CD4-positive, alpha-beta T cell treated with Interleukin-15 for 1 hour (primary cell): Measurements from ENCODE around the gene LDLRAD4.

Experiments used
- DNase-seq: peaks from one replicate; pipeline ENCODE4 v3.0.0-alpha.2; 2020

LDLRAD4 gene

GRCh38 chr18:13527730-13528129, 309.2 kb downstream of the LDLRAD4 start:
- DNase-seq, result no peak

GRCh38 chr18:13528739-13529392, 310.3 kb downstream of the LDLRAD4 start:
- no peak for DNase-seq

GRCh38 chr18:13530033-13530878, 311.7 kb downstream of the LDLRAD4 start:
- DNase-seq, result no peak

- no peak for DNase-seq
These were observed 312.4 kb downstream of the LDLRAD4 start for GRCh38 chr18:13530879-13531387.

GRCh38 chr18:13531681-13532325, 313.2 kb downstream of the LDLRAD4 start:
- no peak for DNase-seq

- DNase-seq, result no peak
These were observed 314.0 kb downstream of the LDLRAD4 start for GRCh38 chr18:13532406-13533075.

- no peak for DNase-seq
These were observed 316.1 kb downstream of the LDLRAD4 start for GRCh38 chr18:13534631-13535030.

GRCh38 chr18:13536578-13536977, 318.0 kb downstream of the LDLRAD4 start:
- no peak for DNase-seq

- no peak for DNase-seq
These were observed 318.6 kb downstream of the LDLRAD4 start for GRCh38 chr18:13537022-13537780.

- no peak for DNase-seq
These were observed 320.1 kb downstream of the LDLRAD4 start for GRCh38 chr18:13538630-13539029.

GRCh38 chr18:13539050-13539449, 320.5 kb downstream of the LDLRAD4 start:
- DNase-seq, result peak; percentile 78

GRCh38 chr18:13539843-13540476, 321.4 kb downstream of the LDLRAD4 start:
- DNase-seq, result no peak

- peak; percentile 45 for DNase-seq
These were observed 322.1 kb downstream of the LDLRAD4 start for GRCh38 chr18:13540477-13541182.

- no peak for DNase-seq
These were observed 323.3 kb downstream of the LDLRAD4 start for GRCh38 chr18:13541621-13542519.

- DNase-seq, result no peak
These were observed 323.9 kb downstream of the LDLRAD4 start for GRCh38 chr18:13542520-13542847.

GRCh38 chr18:13543144-13543543, 324.6 kb downstream of the LDLRAD4 start:
- no peak for DNase-seq

GRCh38 chr18:13543811-13544732, 325.5 kb downstream of the LDLRAD4 start:
- no peak for DNase-seq

GRCh38 chr18:13544953-13545352, 326.4 kb downstream of the LDLRAD4 start:
- no peak for DNase-seq

GRCh38 chr18:13545514-13545913, 327.0 kb downstream of the LDLRAD4 start:
- DNase-seq, result no peak
